ENCODE results near the gene TLR5.
"Not testable (repeated sequence)": the region's sequence is repeated elsewhere in the genome, so short reads cannot be mapped to it uniquely, and the experiment has no call there.

The TLR5 gene

DNA sequence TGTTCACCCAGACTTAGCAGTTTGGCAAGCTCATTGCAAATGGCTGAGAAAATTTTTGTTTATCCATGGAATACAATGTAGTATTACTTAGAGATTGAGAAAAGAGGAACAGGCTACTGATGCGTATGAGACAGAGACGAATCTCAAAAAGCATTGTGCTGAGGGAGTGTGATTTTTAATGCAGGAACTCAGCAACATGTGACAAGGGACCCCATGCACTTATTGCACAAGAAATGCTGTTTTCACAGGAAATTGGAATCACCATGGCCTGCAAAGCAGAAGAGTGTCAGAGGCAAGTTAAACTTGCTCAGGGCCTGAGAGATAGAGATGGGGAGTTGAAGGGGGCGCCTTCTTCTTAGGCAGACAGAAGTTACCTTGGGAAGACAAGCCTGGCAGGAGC, 32.6 kb upstream of the TLR5 start:
- ChIA-PET POLR2A (no interaction called here), CTCF (interaction anchor here (1.2 kb wide), 1 partner anchor 10 kb away, joined by 3 read pairs; no protein-coding TSS in a partner anchor)
- TF ChIP-seq, protein P1, sequence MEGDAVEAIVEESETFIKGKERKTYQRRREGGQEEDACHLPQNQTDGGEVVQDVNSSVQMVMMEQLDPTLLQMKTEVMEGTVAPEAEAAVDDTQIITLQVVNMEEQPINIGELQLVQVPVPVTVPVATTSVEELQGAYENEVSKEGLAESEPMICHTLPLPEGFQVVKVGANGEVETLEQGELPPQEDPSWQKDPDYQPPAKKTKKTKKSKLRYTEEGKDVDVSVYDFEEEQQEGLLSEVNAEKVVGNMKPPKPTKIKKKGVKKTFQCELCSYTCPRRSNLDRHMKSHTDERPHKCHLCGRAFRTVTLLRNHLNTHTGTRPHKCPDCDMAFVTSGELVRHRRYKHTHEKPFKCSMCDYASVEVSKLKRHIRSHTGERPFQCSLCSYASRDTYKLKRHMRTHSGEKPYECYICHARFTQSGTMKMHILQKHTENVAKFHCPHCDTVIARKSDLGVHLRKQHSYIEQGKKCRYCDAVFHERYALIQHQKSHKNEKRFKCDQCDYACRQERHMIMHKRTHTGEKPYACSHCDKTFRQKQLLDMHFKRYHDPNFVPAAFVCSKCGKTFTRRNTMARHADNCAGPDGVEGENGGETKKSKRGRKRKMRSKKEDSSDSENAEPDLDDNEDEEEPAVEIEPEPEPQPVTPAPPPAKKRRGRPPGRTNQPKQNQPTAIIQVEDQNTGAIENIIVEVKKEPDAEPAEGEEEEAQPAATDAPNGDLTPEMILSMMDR (IDR thresholded peaks at IDR 0.05; ENCODE audit: control extremely low read depth, extremely low read depth, low read depth, missing control alignments), result no peak
- no peak for DNase-seq (ENCODE audit: extremely low spot score)

DNA sequence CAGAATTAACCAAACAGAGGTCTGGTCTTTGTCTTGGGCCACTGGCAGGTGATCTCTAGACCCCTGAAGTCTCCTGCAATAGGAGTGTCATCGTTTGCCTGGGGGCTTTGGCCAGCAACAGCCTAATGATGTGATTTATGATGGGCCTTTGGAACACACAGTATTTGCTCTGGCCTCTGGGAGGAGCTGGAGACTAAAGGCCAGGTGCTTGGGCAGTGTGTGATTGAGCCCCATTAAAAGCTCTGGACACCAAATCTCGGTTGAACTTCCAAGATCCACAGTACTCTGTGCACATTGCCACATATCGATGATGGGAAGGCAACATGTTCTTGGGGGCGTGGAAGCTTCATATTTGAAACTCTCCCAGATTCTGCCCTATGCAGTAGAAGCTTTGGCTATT, 32.0 kb upstream of the TLR5 start:
- DNase-seq (ENCODE audit: extremely low spot score), result no peak
- TF ChIP-seq, protein P1 (IDR thresholded peaks at IDR 0.05; ENCODE audit: control extremely low read depth, extremely low read depth, low read depth, missing control alignments), result no peak
- POLR2A ChIA-PET, result no interaction called here
- CTCF ChIA-PET, result interaction anchor here (1.2 kb wide), 1 partner anchor 9 kb away, joined by 3 read pairs; no protein-coding TSS in a partner anchor

DNA sequence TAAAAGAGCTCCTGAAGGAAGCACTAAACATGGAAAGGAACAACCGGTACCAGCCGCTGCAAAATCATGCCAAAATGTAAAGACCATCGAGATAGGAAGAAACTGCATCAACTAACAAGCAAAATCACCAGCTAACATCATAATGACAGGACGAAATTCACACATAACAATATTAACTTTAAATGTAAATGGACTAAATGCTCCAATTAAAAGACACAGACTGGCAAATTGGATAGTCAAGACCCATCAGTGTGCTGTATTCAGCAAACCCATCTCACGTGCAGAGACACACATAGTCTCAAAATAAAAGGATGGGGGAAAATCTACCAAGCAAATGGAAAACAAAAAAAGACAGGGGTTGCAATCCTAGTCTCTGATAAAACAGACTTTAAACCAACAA, 26.4 kb upstream of the TLR5 start:
- POLR2A ChIA-PET; DNase-seq (ENCODE audit: extremely low spot score); CTCF ChIA-PET: not testable (repeated sequence)

DNA sequence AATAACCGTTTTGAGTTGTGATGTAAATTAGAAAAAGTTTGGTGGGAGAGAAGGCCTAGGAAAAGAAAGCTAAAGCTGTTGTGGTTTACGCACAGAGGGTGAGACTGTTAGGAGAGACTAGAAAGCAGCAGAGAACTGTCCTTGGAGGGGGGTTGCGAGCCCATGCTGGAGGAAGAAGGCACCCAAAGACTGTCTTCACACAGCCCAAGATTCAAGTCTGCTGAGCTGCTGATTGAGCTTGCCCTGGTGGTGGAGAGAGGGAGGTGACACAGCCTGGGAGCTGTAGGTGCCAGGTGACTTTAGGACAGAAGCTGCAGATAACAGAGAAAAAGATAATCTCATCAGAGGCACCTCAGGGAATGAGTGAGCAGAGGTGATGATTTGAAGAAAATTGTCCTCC, 18.3 kb upstream of the TLR5 start:
- POLR2A ChIA-PET, result no interaction called here
- TF ChIP-seq, protein P1 (IDR thresholded peaks at IDR 0.05; ENCODE audit: control extremely low read depth, extremely low read depth, low read depth, missing control alignments), result no peak
- CTCF ChIA-PET, result interaction anchor here (1.0 to 1.2 kb wide), 2 partner anchors 10 to 271 kb away, joined by 3 read pairs; no protein-coding TSS in a partner anchor
- no peak for DNase-seq (ENCODE audit: extremely low spot score)

DNA sequence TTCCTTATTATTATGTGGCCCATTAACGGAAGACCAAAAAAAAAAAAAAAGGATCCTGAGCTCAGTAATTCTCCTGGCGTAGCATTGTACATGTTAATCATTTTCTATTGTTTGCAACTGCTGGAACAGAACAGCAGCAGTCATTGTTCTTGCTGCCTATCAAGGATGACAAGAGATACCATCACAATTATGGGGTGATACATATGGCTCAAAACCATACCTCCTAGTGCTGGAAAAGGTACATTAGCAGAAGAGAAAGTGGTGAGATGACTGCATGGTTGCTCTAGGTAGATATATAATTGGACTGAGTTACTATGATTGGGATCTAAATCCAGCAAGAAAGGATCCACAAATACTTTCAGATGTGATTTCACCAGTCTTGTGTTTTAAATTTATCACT, 13.3 kb upstream of the TLR5 start:
- TF ChIP-seq, protein P1 (IDR thresholded peaks at IDR 0.05; ENCODE audit: control extremely low read depth, extremely low read depth, low read depth, missing control alignments), result no peak
- no peak for DNase-seq (ENCODE audit: extremely low spot score)
- ChIA-PET POLR2A (no interaction called here), CTCF (no interaction called here)

DNA sequence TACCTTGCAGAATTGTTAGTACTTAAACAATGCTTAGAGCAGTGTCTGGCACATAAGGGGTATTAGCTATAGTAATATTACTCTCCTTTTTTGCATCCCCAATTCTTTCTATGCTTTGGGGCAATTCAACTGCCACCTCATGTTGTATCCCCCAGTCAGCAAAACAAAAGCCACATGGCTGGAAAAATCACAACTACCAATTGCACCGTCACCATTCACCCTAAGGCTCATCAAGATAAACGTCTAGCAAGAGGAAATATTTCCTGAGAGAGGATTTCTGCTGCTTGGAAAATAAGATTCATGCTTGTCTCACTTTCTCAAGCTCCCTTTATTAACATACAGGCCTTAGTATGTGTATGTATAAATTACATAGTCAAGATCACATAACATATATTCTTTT, 12.1 kb upstream of the TLR5 start:
- ChIA-PET POLR2A (no interaction called here), CTCF (interaction anchor here (0.9 kb wide), 1 partner anchor 34 kb away, joined by 3 read pairs; no protein-coding TSS in a partner anchor)
- no peak for DNase-seq (ENCODE audit: extremely low spot score)
- TF ChIP-seq, protein P1 (IDR thresholded peaks at IDR 0.05; ENCODE audit: control extremely low read depth, extremely low read depth, low read depth, missing control alignments), result no peak

DNA sequence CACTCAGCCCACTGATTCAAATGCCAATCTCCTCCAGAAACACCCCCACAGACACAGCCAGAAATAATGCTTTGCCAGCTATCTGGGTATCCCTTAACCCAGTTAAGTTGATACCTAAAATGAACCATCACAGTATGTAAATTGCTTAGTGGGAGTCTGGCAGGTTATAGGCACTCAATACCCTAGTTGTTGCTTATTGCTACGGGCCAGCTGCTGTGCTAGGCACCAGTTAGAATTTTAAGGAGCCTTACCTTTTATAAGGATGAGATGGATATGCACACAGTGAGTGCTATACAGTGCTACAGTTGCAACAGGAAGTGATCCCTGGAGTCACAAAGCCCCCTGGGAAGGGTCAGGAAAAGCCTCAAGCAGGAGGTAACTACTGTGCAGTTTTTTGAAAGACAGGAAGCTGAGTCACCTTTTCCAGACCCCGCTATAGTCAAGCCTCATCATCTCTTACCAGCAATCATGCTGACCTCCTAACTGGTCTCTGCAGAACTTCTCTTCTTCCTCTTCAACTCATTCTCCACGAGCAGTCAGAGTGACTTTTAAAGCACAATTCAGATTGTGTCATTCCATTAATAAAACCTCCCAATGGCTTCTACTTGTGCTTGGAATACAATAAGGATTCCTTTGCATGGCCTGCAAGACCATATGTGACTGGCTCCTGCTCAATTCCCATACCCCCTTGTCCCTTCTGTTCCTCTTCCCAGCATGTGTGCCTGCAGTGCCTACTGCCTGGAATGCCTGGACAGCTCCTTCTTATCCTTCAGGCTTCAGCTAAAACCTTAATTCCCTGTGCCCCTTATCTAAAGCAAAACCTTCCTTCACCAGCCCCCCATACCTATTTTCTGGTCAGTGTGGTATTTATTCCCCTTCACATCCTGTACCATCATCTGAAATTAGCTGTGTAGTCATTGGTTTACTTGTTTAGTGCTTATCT, 10.4 kb upstream of the TLR5 start:
- TF ChIP-seq, protein P1 (IDR thresholded peaks at IDR 0.05; ENCODE audit: control extremely low read depth, extremely low read depth, low read depth, missing control alignments), result no peak
- DNase-seq (ENCODE audit: extremely low spot score), result no peak
- POLR2A ChIA-PET, result no interaction called here
- CTCF ChIA-PET, result interaction anchor here (1.0 to 1.2 kb wide), 2 partner anchors 9 to 19 kb away, joined by 3 read pairs; no protein-coding TSS in a partner anchor

All from GM10248 (cell line).